BE2C (cell line): ENCODE results near the gene RCAN1.

ENCODE experiments used
- DNase-seq: peaks from one replicate; pipeline ENCODE4 v3.0.0-alpha.2; 2020
- H3K27me3 ChIP-seq: fragments of 250-450 bp; sonication (Bioruptor Pico); 2 replicates; pipeline ENCODE4 v1.5.1; 2020; ENCODE audit warnings: mild to moderate bottlenecking
- H3K36me3 ChIP-seq: fragments of 250-450 bp; sonication (Bioruptor Pico); 2 replicates; pipeline ENCODE4 v1.5.1; 2020; ENCODE audit warnings: mild to moderate bottlenecking
- H3K4me1 ChIP-seq: fragments of 250-450 bp; sonication (Bioruptor Pico); 2 replicates; pipeline ENCODE4 v1.5.1; 2020
- H3K4me3 ChIP-seq: 2 replicates; pipeline ENCODE4 v1.5.1; 2011; ENCODE audit warnings: low read depth, low read length
- H3K9me3 ChIP-seq: fragments of 250-450 bp; sonication (Bioruptor Pico); 2 replicates; pipeline ENCODE4 v1.5.1; 2020
- CTCF ChIP-seq: IDR thresholded peaks from 2 replicates; pipeline ENCODE4 v1.5.1; 2012; ENCODE audit warnings: mild to moderate bottlenecking, low read depth, low read length

Gene RCAN1

DNA sequence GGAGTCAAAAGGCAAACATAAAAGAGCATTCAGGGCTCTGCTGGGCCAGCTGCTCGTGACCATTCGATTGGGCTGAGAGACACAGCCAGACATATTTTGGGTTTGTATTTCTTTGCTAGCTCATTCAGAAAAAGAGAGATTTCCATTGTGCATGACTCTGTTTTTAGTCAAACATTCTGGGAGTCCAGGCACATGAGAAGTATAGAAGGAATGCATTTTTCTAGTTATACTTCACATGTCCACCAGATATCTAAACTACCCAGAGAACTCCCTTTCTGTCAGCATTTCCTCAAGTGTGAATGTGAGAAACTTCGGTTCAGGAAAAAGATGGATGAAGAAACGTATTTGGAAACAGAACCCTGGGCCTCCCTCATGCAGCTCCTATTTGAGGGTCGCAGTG is 96.6 kb downstream of the RCAN1 start:
- Histone ChIP-seq H3K27me3 (no peaks in the 10 kb centered on the region), H3K4me3 (no peak overlapping the region), H3K9me3 (no peaks in the 10 kb centered on the region), H3K4me1 (no peaks in the 10 kb centered on the region), H3K36me3 (no peaks in the 10 kb centered on the region; the same call in 1 of the 2 replicates)
- DNase-seq = no peak
- no peak for TF ChIP-seq CTCF

DNA sequence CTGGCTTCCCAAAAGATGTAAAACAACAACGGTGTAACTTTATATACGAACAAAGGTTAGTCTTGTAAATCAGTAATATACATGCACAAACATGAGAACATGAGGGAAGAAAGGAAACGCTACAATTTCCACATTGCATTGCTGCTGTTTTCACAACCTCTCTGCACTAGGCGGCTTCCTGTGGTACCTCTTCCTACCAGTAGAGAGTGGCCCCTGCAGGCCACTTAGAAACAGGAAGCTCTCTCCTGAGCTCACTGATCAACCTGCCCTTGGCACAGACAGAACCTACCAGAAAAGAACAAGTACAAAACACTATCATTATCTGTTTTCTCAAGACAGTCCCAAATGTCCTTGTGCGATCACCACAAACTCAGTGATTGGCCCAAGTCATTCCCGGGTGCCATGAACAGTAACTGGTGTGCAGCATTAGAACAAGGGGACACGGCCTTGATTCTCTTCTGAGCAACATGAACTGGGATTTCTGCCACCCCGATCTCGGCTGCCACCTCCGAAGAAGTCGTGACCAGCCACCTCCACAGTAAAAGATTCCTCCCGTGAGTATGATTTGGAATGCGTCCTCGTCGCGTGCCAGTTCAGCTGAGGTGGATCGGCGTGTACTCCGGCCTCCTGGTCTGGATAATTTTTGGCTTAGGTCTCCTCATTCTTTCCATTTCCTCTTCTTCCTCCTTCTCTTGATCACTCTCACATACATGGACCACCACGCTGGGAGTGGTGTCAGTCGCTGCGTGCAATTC is 97.2 kb downstream of the RCAN1 start:
- Histone ChIP-seq H3K4me1 (no peaks in the 10 kb centered on the region), H3K27me3 (no peaks in the 10 kb centered on the region), H3K4me3 (no peak overlapping the region), H3K36me3 (no peaks in the 10 kb centered on the region; the same call in 1 of the 2 replicates), H3K9me3 (no peaks in the 10 kb centered on the region)
- DNase-seq = no peak
- peak; percentile 24 for TF ChIP-seq CTCF

DNA sequence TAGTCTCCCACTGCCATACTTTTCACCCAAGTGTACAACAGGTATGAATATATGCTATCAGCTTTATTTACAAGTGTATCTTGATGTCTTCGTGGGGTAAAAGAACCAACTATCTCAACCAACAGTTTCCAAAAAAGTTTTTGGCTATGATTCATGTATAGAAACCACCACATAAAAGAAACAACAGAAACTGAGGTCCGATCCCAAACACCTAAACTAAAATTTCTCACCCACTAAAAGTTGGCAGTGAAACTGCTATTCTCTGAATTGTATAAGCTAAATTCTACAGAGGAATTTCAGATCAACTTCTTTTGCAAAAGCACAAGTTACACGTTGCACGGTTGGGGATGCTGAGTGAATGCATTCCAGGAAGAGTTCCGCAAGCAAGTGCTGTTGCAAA is 97.9 kb downstream of the RCAN1 start:
- no peaks in the 10 kb centered on the region for H3K4me1 ChIP-seq
- TF ChIP-seq CTCF = no peak
- H3K4me3 ChIP-seq = no peak overlapping the region
- no peaks in the 10 kb centered on the region for H3K27me3 ChIP-seq
- H3K36me3 ChIP-seq = no peaks in the 10 kb centered on the region; the same call in 1 of the 2 replicates
- H3K9me3 ChIP-seq = no peaks in the 10 kb centered on the region
- DNase-seq = no peak

GRCh38 chr21:34514576-34515115 is 100.3 kb downstream of the RCAN1 start:
- DNase-seq = no peak
- Histone ChIP-seq H3K36me3 (no peaks in the 10 kb centered on the region), H3K4me3 (no peak overlapping the region), H3K9me3 (no peaks in the 10 kb centered on the region), H3K4me1 (no peaks in the 10 kb centered on the region), H3K27me3 (no peaks in the 10 kb centered on the region)
- TF ChIP-seq CTCF = no peak

GRCh38 chr21:34513129-34513675 is 101.7 kb downstream of the RCAN1 start:
- no peak overlapping the region for H3K4me3 ChIP-seq
- H3K4me1 ChIP-seq = no peaks in the 10 kb centered on the region
- no peaks in the 10 kb centered on the region for H3K9me3 ChIP-seq
- DNase-seq = no peak
- no peak for TF ChIP-seq CTCF
- no peaks in the 10 kb centered on the region for H3K36me3 ChIP-seq
- H3K27me3 ChIP-seq = no peaks in the 10 kb centered on the region
